GM12892 (cell line): Measurements from ENCODE around the gene CIAPIN1.

Experiments
- POLR2A ChIP-seq: IDR thresholded peaks from 2 replicates; pipeline ENCODE4 v1.6.1; 2011; ENCODE audit warnings: low read depth, low read length, control low read depth
- POLR2AphosphoS5 ChIP-seq: IDR thresholded peaks from 2 replicates; pipeline ENCODE4 v1.6.1; 2011; ENCODE audit warnings: low read depth, low read length, control low read depth

DNA sequence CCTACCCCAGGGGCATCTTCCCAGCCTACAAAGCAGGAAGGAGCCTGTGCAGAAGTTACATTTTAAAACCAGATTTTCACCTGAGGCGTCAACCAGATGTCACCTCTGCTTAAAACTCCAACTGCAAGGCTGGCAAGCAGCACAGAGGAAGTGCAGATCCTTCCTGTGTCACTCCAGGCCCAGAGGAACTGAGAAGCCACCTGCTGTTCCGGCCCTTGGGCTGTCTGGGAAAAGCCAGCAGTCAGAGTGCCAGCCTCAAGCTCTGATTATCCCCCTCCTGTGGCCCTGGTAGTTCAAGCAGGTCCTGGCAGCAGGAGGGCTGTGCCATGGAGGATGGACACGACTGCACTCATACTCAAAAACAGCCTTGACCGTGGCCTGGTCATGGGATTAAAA lies 25.5 kb upstream of the CIAPIN1 start:
- no peak; the same call in 1 of the 2 replicates for TF ChIP-seq POLR2A
- TF ChIP-seq POLR2AphosphoS5: no peak
